IMR-90 (cell line): ENCODE data around the gene ACLY. TPM values are rescaled to one million over a fixed set of nuclear protein-coding genes. Genes with fewer than 3 reads are reported as not detected.

Source experiments
- ATAC-seq: fragments of 200-7000 bp; cut with Tn5 transposase; 2 replicates; pipeline ENCODE4 v1.9.1; 2020; ENCODE audit warnings: low read depth, mild to moderate bottlenecking, moderate library complexity
- BruUV-seq: library from RNA; stranded (reverse); fragments of 400-500 nt; replicated peaks from 2 replicates; lab custom pipeline; 2021; lab: Mats Ljungman, UMichigan
- CTCF ChIA-PET: fragments of 300-600 bp; formaldehyde crosslinking; extraction: SDS; loops from one replicate; lab custom pipeline; 2021; ENCODE audit warnings: antibody characterized with exemption; lab: Yijun Ruan, JAX
- POLR2A ChIA-PET: fragments of 300-600 bp; sonication (Branson Sonifier 250); formaldehyde crosslinking; loops from one replicate; lab custom pipeline; 2022; ENCODE audit warnings: antibody characterized with exemption; ENCODE audit not compliant: unreplicated experiment; lab: Charles Lee
- DNase-seq: peaks from one replicate; pipeline ENCODE4 v3.0.0; 2013
- H2AFZ ChIP-seq: replicated peaks from 2 replicates; pipeline ENCODE3; 2013; ENCODE audit warnings: low read length, mild to moderate bottlenecking; ENCODE audit not compliant: poor library complexity
- H2AK5ac ChIP-seq: 2 replicates; pipeline ENCODE4 v1.6.1; 2013; ENCODE audit warnings: low read depth, low read length, inconsistent platforms
- H2AK9ac ChIP-seq: replicated peaks from 2 replicates; pipeline ENCODE3; 2013; ENCODE audit warnings: mild to moderate bottlenecking, low read depth, low read length, moderate library complexity; ENCODE audit not compliant: poor library complexity
- H2BK120ac ChIP-seq: 2 replicates; pipeline ENCODE4 v1.6.1; 2013; ENCODE audit warnings: low read depth, low read length, inconsistent platforms
- H2BK15ac ChIP-seq: 3 replicates; pipeline ENCODE4 v1.6.1; 2013; ENCODE audit warnings: low read depth, low read length, inconsistent platforms
- H2BK20ac ChIP-seq: 2 replicates; pipeline ENCODE4 v1.6.1; 2013; ENCODE audit warnings: low read depth, mild to moderate bottlenecking, inconsistent platforms, low read length, moderate library complexity
- H2BK5ac ChIP-seq: 2 replicates; pipeline ENCODE4 v1.6.1; 2013; ENCODE audit warnings: mild to moderate bottlenecking, low read depth, low read length, inconsistent platforms; ENCODE audit not compliant: poor library complexity, severe bottlenecking
- H3K14ac ChIP-seq: replicated peaks from 2 replicates; pipeline ENCODE4 v1.6.1; 2013; ENCODE audit warnings: low read depth, low read length, inconsistent platforms
- H3K18ac ChIP-seq: 2 replicates; pipeline ENCODE4 v1.6.1; 2013; ENCODE audit warnings: low read depth, low read length, control low read depth
- H3K23ac ChIP-seq: 2 replicates; pipeline ENCODE4 v1.6.1; 2013; ENCODE audit warnings: low read depth, low read length, inconsistent platforms
- H3K27ac ChIP-seq: 2 replicates; pipeline ENCODE4 v1.5.1; 2013; ENCODE audit warnings: mild to moderate bottlenecking, control low read depth, low read length; ENCODE audit not compliant: insufficient read depth
- H3K27me3 ChIP-seq: 2 replicates; pipeline ENCODE4 v1.6.1; 2013; ENCODE audit warnings: low read length; ENCODE audit not compliant: control insufficient read depth, insufficient read depth
- H3K36me3 ChIP-seq: 2 replicates; pipeline ENCODE4 v1.6.1; 2013; ENCODE audit warnings: low read length, mixed read lengths; ENCODE audit not compliant: control insufficient read depth, insufficient read depth
- H3K4ac ChIP-seq: 2 replicates; pipeline ENCODE4 v1.6.1; 2013; ENCODE audit warnings: low read depth, low read length, inconsistent platforms
- H3K4me1 ChIP-seq: 2 replicates; pipeline ENCODE4 v1.6.1; 2013; ENCODE audit warnings: low read length, mixed read lengths; ENCODE audit not compliant: control insufficient read depth, insufficient read depth
- H3K4me2 ChIP-seq: 2 replicates; pipeline ENCODE4 v1.6.1; 2013; ENCODE audit warnings: low read depth, mild to moderate bottlenecking, control low read depth, low read length, moderate library complexity
- H3K4me3 ChIP-seq: 2 replicates; pipeline ENCODE4 v1.5.1; 2013; ENCODE audit warnings: low read depth, mild to moderate bottlenecking, control low read depth, low read length, moderate library complexity; ENCODE audit not compliant: insufficient read depth
- H3K56ac ChIP-seq: 2 replicates; pipeline ENCODE4 v1.6.1; 2013; ENCODE audit warnings: low read length, inconsistent platforms; ENCODE audit not compliant: insufficient read depth; ENCODE audit errors: extremely low read depth
- H3K79me1 ChIP-seq, 2 experiments: 2 replicates each; pipeline ENCODE4 v1.6.1; 2013; ENCODE audit warnings: low read length in 2 of 2, inconsistent platforms in 1 of 2, low read depth in 1 of 2
- H3K9ac ChIP-seq: 2 replicates; pipeline ENCODE4 v1.6.1; 2013; ENCODE audit warnings: low read depth, low read length, control low read depth
- H3K9me1 ChIP-seq: 2 replicates; pipeline ENCODE4 v1.6.1; 2013; ENCODE audit warnings: low read length, inconsistent platforms; ENCODE audit not compliant: insufficient read depth
- H3K9me3 ChIP-seq: 2 replicates; pipeline ENCODE4 v1.6.1; 2013; ENCODE audit warnings: low read length; ENCODE audit not compliant: control insufficient read depth, insufficient read depth
- H4K20me1 ChIP-seq: 2 replicates; pipeline ENCODE4 v1.6.1; 2013; ENCODE audit warnings: low read length, inconsistent platforms; ENCODE audit not compliant: insufficient read depth
- H4K5ac ChIP-seq: 2 replicates; pipeline ENCODE4 v1.6.1; 2013; ENCODE audit warnings: mild to moderate bottlenecking, low read depth, low read length, control low read depth
- H4K8ac ChIP-seq, 2 experiments: 2 replicates each; pipeline ENCODE4 v1.6.1; 2013; ENCODE audit warnings: low read depth in 2 of 2, low read length in 2 of 2, control low read depth in 1 of 2, inconsistent platforms in 1 of 2
- H4K91ac ChIP-seq: 2 replicates; pipeline ENCODE4 v1.6.1; 2013; ENCODE audit warnings: low read depth, low read length, inconsistent platforms; ENCODE audit not compliant: insufficient read depth
- BHLHE40 ChIP-seq: fragments of 150-350 bp; IDR thresholded peaks from 2 replicates; pipeline ENCODE4 v1.6.1; 2016; ENCODE audit warnings: mild to moderate bottlenecking, low read depth, low read length
- CHD1 ChIP-seq: IDR thresholded peaks from 2 replicates; pipeline ENCODE4 v1.6.1; 2012; ENCODE audit warnings: low read depth, low read length, improper control_type of control experiment
- FOS ChIP-seq: fragments of 150-350 bp; IDR thresholded peaks from 2 replicates; pipeline ENCODE4 v1.6.1; 2016; ENCODE audit warnings: low read depth, low read length
- MAFK ChIP-seq: IDR thresholded peaks from 2 replicates; pipeline ENCODE4 v1.6.1; 2012; ENCODE audit warnings: low read depth, low read length, improper control_type of control experiment
- MAZ ChIP-seq: IDR thresholded peaks from 2 replicates; pipeline ENCODE4 v1.6.1; 2012; ENCODE audit warnings: low read depth, mild to moderate bottlenecking, low read length, improper control_type of control experiment, moderate library complexity, borderline replicate concordance
- MXI1 ChIP-seq: IDR thresholded peaks from 2 replicates; pipeline ENCODE4 v1.6.1; 2012; ENCODE audit warnings: low read depth, mild to moderate bottlenecking, low read length, moderate library complexity, borderline replicate concordance
- NFE2L2 ChIP-seq: fragments of 150-350 bp; IDR thresholded peaks from 2 replicates; pipeline ENCODE4 v1.6.1; 2016; ENCODE audit warnings: low read depth, mild to moderate bottlenecking, low read length
- RAD21 ChIP-seq: IDR thresholded peaks from 2 replicates; pipeline ENCODE4 v1.6.1; 2012; ENCODE audit warnings: low read length, improper control_type of control experiment
- RCOR1 ChIP-seq: IDR thresholded peaks from 2 replicates; pipeline ENCODE4 v1.6.1; 2012; ENCODE audit warnings: mild to moderate bottlenecking, low read length, improper control_type of control experiment; ENCODE audit not compliant: insufficient replicate concordance
- RFX5 ChIP-seq: IDR thresholded peaks from 2 replicates; pipeline ENCODE4 v1.8.0; 2012; ENCODE audit warnings: low read depth, mild to moderate bottlenecking, low read length, moderate library complexity
- SMC3 ChIP-seq: fragments of 150-350 bp; IDR thresholded peaks from 2 replicates; pipeline ENCODE4 v1.6.1; 2016; ENCODE audit warnings: low read depth, mild to moderate bottlenecking, antibody characterized with exemption, low read length, moderate library complexity
- WGBS, 2 experiments: methylation state at CpG; one replicate each; pipeline versions ENCODE4 v1.1.5 to v1.1.7; 2013; ENCODE audit warnings: missing lambda C conversion rate in 2 of 2; ENCODE audit not compliant: insufficient read length in 1 of 2; ENCODE audit errors: extremely low coverage in 2 of 2; 5-methylcytosine and 5-hydroxymethylcytosine counted together
- dilution Hi-C: fragments of 300-500 bp; cut with HindIII; formaldehyde crosslinking; loops from one replicate; pipeline ENCODE4 v1.14.3; 2018; ENCODE audit warnings: low sequenced_read_pairs; ENCODE audit not compliant: unreplicated experiment
- in situ Hi-C: fragments of 300-500 bp; cut with MboI; formaldehyde crosslinking; loops from 3 replicates; pipeline ENCODE4 v1.14.3; 2019; ENCODE audit warnings: low sequenced_read_pairs, inconsistent platforms, mixed read lengths
- intact Hi-C: fragments of 100-400 bp; cut with micrococcal nuclease; formaldehyde crosslinking; loops from 2 replicates; pipeline ENCODE4 v1.10.0; 2022
- polyA plus RNA-seq, 3 experiments: library from polyadenylated mRNA; depleted of rRNA; stranded (reverse); fragments of >200 nt; gene quantifications; 2 replicates each; pipeline ENCODE4 v1.2.3, GENCODE V29; 2012; ENCODE audit warnings: low replicate concordance in 1 of 3
- total RNA-seq: library from RNA; depleted of rRNA; stranded (reverse); fragments of >200 nt; gene quantifications from 2 replicates; pipeline ENCODE4 v1.2.3, GENCODE V29; 2012
- TF ChIP-seq, protein P1 (sequence below): fragments of 150-350 bp; IDR thresholded peaks from 2 replicates; pipeline ENCODE4 v1.6.1; 2016; ENCODE audit warnings: low read depth, mild to moderate bottlenecking, low read length, moderate library complexity, borderline replicate concordance
- TF ChIP-seq, protein P2 (sequence below): conservative IDR thresholded peaks from 2 replicates; pipeline ENCODE4 v1.5.1; 2012; ENCODE audit warnings: mild to moderate bottlenecking, low read depth, low read length, improper control_type of control experiment
- TF ChIP-seq, protein P3 (sequence below): fragments of 150-350 bp; IDR thresholded peaks from 2 replicates; pipeline ENCODE4 v1.6.1; 2017; ENCODE audit warnings: mild to moderate bottlenecking, antibody characterized with exemption, low read length, low read depth

Gene ACLY
- total and polyA plus RNA-seq, 2 of the 4 experiments (the other 2 are of a cell fraction): 167 to 230 TPM

DNA sequence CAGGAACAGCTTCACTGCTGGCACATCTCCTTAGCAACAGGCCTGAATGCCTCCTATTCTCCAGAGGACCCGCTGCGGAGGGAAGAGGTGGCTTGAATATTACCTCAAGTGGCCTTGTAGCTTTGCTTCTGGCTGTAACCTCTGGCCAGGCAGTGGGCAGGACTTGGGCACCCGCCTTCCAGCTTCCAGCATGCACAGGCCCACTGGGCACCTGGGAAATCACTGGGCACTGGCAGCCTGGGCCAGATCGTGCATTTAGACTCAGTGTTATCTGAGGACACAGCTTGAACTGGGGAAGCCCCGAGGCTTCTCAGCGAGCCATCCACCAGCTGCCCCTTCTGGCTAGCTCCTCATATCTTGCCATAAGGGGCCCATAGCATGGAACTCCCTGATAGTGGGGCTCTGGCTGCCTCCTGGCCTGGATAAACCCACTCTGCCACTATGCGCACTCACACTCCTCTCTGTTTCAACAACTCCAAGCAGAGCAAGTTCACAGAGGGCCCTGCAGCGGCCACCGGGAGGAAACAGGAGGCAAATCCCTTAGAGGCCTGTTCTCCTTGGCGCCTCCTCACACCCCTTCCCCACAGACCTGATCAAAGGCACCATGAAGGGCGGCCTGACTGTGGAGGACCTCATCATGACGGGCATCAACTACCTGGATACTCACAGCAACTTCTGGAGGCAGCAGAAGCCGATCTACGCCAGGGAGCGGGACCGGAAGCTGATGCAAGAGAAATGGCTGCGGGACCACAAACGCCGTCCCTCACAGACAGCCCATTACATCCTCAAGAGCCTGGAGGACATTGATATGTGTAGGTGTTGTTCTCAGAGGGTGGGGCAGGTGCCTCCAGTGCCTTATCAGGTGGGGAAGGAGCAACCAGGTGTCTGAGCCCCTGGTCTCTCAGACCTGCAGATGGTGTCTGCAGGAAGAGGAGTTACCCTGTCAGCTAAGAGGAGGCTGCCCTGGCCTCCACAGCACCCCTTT lies 19.5 kb upstream of the ACLY start:
- H3K23ac ChIP-seq: no peak overlapping the region
- dilution Hi-C loops: no loop called here
- no peak for TF ChIP-seq NFE2L2
- no peak for TF ChIP-seq CHD1
- TF ChIP-seq, protein P1, sequence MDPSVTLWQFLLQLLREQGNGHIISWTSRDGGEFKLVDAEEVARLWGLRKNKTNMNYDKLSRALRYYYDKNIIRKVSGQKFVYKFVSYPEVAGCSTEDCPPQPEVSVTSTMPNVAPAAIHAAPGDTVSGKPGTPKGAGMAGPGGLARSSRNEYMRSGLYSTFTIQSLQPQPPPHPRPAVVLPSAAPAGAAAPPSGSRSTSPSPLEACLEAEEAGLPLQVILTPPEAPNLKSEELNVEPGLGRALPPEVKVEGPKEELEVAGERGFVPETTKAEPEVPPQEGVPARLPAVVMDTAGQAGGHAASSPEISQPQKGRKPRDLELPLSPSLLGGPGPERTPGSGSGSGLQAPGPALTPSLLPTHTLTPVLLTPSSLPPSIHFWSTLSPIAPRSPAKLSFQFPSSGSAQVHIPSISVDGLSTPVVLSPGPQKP: no peak
- TF ChIP-seq RFX5: no peak
- no peak for TF ChIP-seq BHLHE40
- TF ChIP-seq, protein P2, sequence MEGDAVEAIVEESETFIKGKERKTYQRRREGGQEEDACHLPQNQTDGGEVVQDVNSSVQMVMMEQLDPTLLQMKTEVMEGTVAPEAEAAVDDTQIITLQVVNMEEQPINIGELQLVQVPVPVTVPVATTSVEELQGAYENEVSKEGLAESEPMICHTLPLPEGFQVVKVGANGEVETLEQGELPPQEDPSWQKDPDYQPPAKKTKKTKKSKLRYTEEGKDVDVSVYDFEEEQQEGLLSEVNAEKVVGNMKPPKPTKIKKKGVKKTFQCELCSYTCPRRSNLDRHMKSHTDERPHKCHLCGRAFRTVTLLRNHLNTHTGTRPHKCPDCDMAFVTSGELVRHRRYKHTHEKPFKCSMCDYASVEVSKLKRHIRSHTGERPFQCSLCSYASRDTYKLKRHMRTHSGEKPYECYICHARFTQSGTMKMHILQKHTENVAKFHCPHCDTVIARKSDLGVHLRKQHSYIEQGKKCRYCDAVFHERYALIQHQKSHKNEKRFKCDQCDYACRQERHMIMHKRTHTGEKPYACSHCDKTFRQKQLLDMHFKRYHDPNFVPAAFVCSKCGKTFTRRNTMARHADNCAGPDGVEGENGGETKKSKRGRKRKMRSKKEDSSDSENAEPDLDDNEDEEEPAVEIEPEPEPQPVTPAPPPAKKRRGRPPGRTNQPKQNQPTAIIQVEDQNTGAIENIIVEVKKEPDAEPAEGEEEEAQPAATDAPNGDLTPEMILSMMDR: no peak
- no peak for TF ChIP-seq MXI1
- no peak for TF ChIP-seq FOS
- TF ChIP-seq RCOR1: no peak
- TF ChIP-seq, protein P3, sequence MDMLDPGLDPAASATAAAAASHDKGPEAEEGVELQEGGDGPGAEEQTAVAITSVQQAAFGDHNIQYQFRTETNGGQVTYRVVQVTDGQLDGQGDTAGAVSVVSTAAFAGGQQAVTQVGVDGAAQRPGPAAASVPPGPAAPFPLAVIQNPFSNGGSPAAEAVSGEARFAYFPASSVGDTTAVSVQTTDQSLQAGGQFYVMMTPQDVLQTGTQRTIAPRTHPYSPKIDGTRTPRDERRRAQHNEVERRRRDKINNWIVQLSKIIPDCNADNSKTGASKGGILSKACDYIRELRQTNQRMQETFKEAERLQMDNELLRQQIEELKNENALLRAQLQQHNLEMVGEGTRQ: no peak
- no peak for TF ChIP-seq SMC3
- no peak for TF ChIP-seq RAD21
- no peak for TF ChIP-seq MAFK
- no peak for TF ChIP-seq MAZ

More for the DNA sequence above, 19.5 kb upstream of the ACLY start:
- no peak for ATAC-seq
- Histone ChIP-seq H3K14ac (no peak overlapping the region), H2AFZ (no peak overlapping the region), H3K9me3 (no peaks in the 10 kb centered on the region), H3K27ac (no peak overlapping the region), H3K36me3 (peaks cover 3% of the 10 kb centered on the region), H2BK20ac (no peak overlapping the region), H3K79me1 (no peaks in the 10 kb centered on the region), H2AK9ac (no peak overlapping the region), H3K27me3 (no peaks in the 10 kb centered on the region), H2BK5ac (no peak overlapping the region), H3K4ac (no peak overlapping the region), H2BK15ac (no peak overlapping the region), H4K8ac (no peak overlapping the region), H3K4me1 (no peaks in the 10 kb centered on the region), H3K18ac (no peak overlapping the region), H3K9me1 (no peaks in the 10 kb centered on the region; the same call in 1 of the 2 replicates), H3K56ac (no peak overlapping the region), H2BK120ac (no peak overlapping the region), H3K9ac (no peak overlapping the region), H4K91ac (no peak overlapping the region), H3K4me3 (no peak overlapping the region), H2AK5ac (no peak overlapping the region), H3K4me2 (no peak overlapping the region), H4K5ac (no peak overlapping the region), H4K20me1 (no peaks in the 10 kb centered on the region)
- ChIA-PET CTCF (no interaction called here), POLR2A (no interaction called here)
- no peak for DNase-seq
- BruUV-seq: no TSS peak
- 83% methylated on average over 5 of the region's 19 CpGs; no CpG with 5 or more reads in 1 of the 2 experiments for WGBS, 2 experiments
- in situ Hi-C loops (no loop called here), intact Hi-C loops (no loop called here)
